ENCODE data around the gene SLC26A9.

The SLC26A9 gene

GRCh38 chr1:205963352-205964155 is 20.3 kb upstream of the SLC26A9 start:
- no peak overlapping the region for H3K27ac Mint-ChIP-seq
- H3K27me3 Mint-ChIP-seq, result peaks cover 11% of the 10 kb centered on the region
- H3K4me1 Mint-ChIP-seq (ENCODE audit: low read depth), result peaks cover 4% of the 10 kb centered on the region
- H3K36me3 Mint-ChIP-seq (ENCODE audit: low read depth), result no peaks in the 10 kb centered on the region
- no peaks in the 10 kb centered on the region for H3K9me3 Mint-ChIP-seq
- H3K4me3 Mint-ChIP-seq, result no peak overlapping the region

- Mint-ChIP-seq H3K27ac (no peak overlapping the region), H3K4me3 (no peak overlapping the region), H3K36me3 (ENCODE audit: low read depth) (no peaks in the 10 kb centered on the region), H3K9me3 (no peaks in the 10 kb centered on the region), H3K27me3 (peaks cover 11% of the 10 kb centered on the region), H3K4me1 (ENCODE audit: low read depth) (peaks cover 4% of the 10 kb centered on the region)
These were observed 19.6 kb upstream of the SLC26A9 start for GRCh38 chr1:205962821-205963221.

GRCh38 chr1:205961991-205962820 is 18.9 kb upstream of the SLC26A9 start:
- H3K27me3 Mint-ChIP-seq, result peaks cover 11% of the 10 kb centered on the region
- no peaks in the 10 kb centered on the region for H3K36me3 Mint-ChIP-seq (ENCODE audit: low read depth)
- H3K4me3 Mint-ChIP-seq, result no peak overlapping the region
- H3K4me1 Mint-ChIP-seq (ENCODE audit: low read depth), result peaks cover 4% of the 10 kb centered on the region
- H3K9me3 Mint-ChIP-seq, result no peaks in the 10 kb centered on the region
- no peak overlapping the region for H3K27ac Mint-ChIP-seq

- Mint-ChIP-seq H3K27ac (no peak overlapping the region), H3K9me3 (no peaks in the 10 kb centered on the region), H3K4me3 (no peak overlapping the region), H3K4me1 (ENCODE audit: low read depth) (peaks cover 4% of the 10 kb centered on the region), H3K27me3 (peaks cover 11% of the 10 kb centered on the region), H3K36me3 (ENCODE audit: low read depth) (no peaks in the 10 kb centered on the region)
These were observed 18.1 kb upstream of the SLC26A9 start for GRCh38 chr1:205961405-205961804.

- Mint-ChIP-seq H3K4me1 (ENCODE audit: low read depth) (peaks cover 4% of the 10 kb centered on the region), H3K27ac (no peak overlapping the region), H3K27me3 (peaks cover 17% of the 10 kb centered on the region), H3K9me3 (no peaks in the 10 kb centered on the region), H3K4me3 (no peak overlapping the region), H3K36me3 (ENCODE audit: low read depth) (no peaks in the 10 kb centered on the region)
These were observed 16.5 kb upstream of the SLC26A9 start for GRCh38 chr1:205959789-205960188.

GRCh38 chr1:205955499-205955898 is 12.2 kb upstream of the SLC26A9 start:
- Mint-ChIP-seq H3K4me1 (ENCODE audit: low read depth) (no peaks in the 10 kb centered on the region), H3K36me3 (ENCODE audit: low read depth) (no peaks in the 10 kb centered on the region), H3K4me3 (no peak overlapping the region), H3K27ac (no peak overlapping the region), H3K27me3 (peaks cover 14% of the 10 kb centered on the region), H3K9me3 (no peaks in the 10 kb centered on the region)

- H3K27ac Mint-ChIP-seq, result no peak overlapping the region
- H3K4me1 Mint-ChIP-seq (ENCODE audit: low read depth), result no peaks in the 10 kb centered on the region
- peaks cover 12% of the 10 kb centered on the region for H3K27me3 Mint-ChIP-seq
- no peaks in the 10 kb centered on the region for H3K36me3 Mint-ChIP-seq (ENCODE audit: low read depth)
- no peaks in the 10 kb centered on the region for H3K9me3 Mint-ChIP-seq
- no peak overlapping the region for H3K4me3 Mint-ChIP-seq
These were observed 11.7 kb upstream of the SLC26A9 start for GRCh38 chr1:205954819-205955404.

GRCh38 chr1:205951746-205952145 is 8.5 kb upstream of the SLC26A9 start:
- peaks cover 6% of the 10 kb centered on the region for H3K27me3 Mint-ChIP-seq
- no peaks in the 10 kb centered on the region for H3K36me3 Mint-ChIP-seq (ENCODE audit: low read depth)
- no peak overlapping the region for H3K27ac Mint-ChIP-seq
- no peak overlapping the region for H3K4me3 Mint-ChIP-seq
- no peaks in the 10 kb centered on the region for H3K4me1 Mint-ChIP-seq (ENCODE audit: low read depth)
- no peaks in the 10 kb centered on the region for H3K9me3 Mint-ChIP-seq

- Mint-ChIP-seq H3K27ac (no peak overlapping the region), H3K4me1 (ENCODE audit: low read depth) (no peaks in the 10 kb centered on the region), H3K36me3 (ENCODE audit: low read depth) (no peaks in the 10 kb centered on the region), H3K9me3 (no peaks in the 10 kb centered on the region), H3K27me3 (peaks cover 6% of the 10 kb centered on the region), H3K4me3 (no peak overlapping the region)
These were observed 7.7 kb upstream of the SLC26A9 start for GRCh38 chr1:205950826-205951549.

- no peak overlapping the region for H3K4me3 Mint-ChIP-seq
- H3K36me3 Mint-ChIP-seq (ENCODE audit: low read depth), result no peaks in the 10 kb centered on the region
- H3K27ac Mint-ChIP-seq, result no peak overlapping the region
- H3K4me1 Mint-ChIP-seq (ENCODE audit: low read depth), result no peaks in the 10 kb centered on the region
- no peaks in the 10 kb centered on the region for H3K9me3 Mint-ChIP-seq
- H3K27me3 Mint-ChIP-seq, result peaks cover 4% of the 10 kb centered on the region
These were observed 7.0 kb upstream of the SLC26A9 start for GRCh38 chr1:205950280-205950679.

GRCh38 chr1:205949753-205950152 is 6.5 kb upstream of the SLC26A9 start:
- Mint-ChIP-seq H3K9me3 (no peaks in the 10 kb centered on the region), H3K36me3 (ENCODE audit: low read depth) (no peaks in the 10 kb centered on the region), H3K4me1 (ENCODE audit: low read depth) (no peaks in the 10 kb centered on the region), H3K27me3 (peaks cover 3% of the 10 kb centered on the region), H3K27ac (no peak overlapping the region), H3K4me3 (no peak overlapping the region)

GRCh38 chr1:205948886-205949285 is 5.6 kb upstream of the SLC26A9 start:
- H3K4me3 Mint-ChIP-seq, result no peak overlapping the region
- no peaks in the 10 kb centered on the region for H3K36me3 Mint-ChIP-seq (ENCODE audit: low read depth)
- no peaks in the 10 kb centered on the region for H3K4me1 Mint-ChIP-seq (ENCODE audit: low read depth)
- H3K9me3 Mint-ChIP-seq, result no peaks in the 10 kb centered on the region
- no peak overlapping the region for H3K27ac Mint-ChIP-seq
- peaks cover 7% of the 10 kb centered on the region for H3K27me3 Mint-ChIP-seq

- Mint-ChIP-seq H3K9me3 (no peaks in the 10 kb centered on the region), H3K27ac (no peak overlapping the region), H3K4me3 (no peak overlapping the region), H3K27me3 (peaks cover 10% of the 10 kb centered on the region), H3K4me1 (ENCODE audit: low read depth) (no peaks in the 10 kb centered on the region), H3K36me3 (ENCODE audit: low read depth) (no peaks in the 10 kb centered on the region)
These were observed 4.8 kb upstream of the SLC26A9 start for GRCh38 chr1:205948039-205948438.

GRCh38 chr1:205947024-205947423 is 3.8 kb upstream of the SLC26A9 start:
- no peak overlapping the region for H3K27ac Mint-ChIP-seq
- H3K27me3 Mint-ChIP-seq, result peaks cover 12% of the 10 kb centered on the region
- no peak overlapping the region for H3K4me3 Mint-ChIP-seq
- no peaks in the 10 kb centered on the region for H3K36me3 Mint-ChIP-seq (ENCODE audit: low read depth)
- H3K4me1 Mint-ChIP-seq (ENCODE audit: low read depth), result no peaks in the 10 kb centered on the region
- H3K9me3 Mint-ChIP-seq, result no peaks in the 10 kb centered on the region

- peaks cover 16% of the 10 kb centered on the region for H3K27me3 Mint-ChIP-seq
- no peaks in the 10 kb centered on the region for H3K4me1 Mint-ChIP-seq (ENCODE audit: low read depth)
- H3K4me3 Mint-ChIP-seq, result no peak overlapping the region
- H3K9me3 Mint-ChIP-seq, result no peaks in the 10 kb centered on the region
- no peak overlapping the region for H3K27ac Mint-ChIP-seq
- no peaks in the 10 kb centered on the region for H3K36me3 Mint-ChIP-seq (ENCODE audit: low read depth)
These were observed 1.8 kb upstream of the SLC26A9 start for GRCh38 chr1:205945069-205945468.

Measured in stimulated activated naive CD8-positive, alpha-beta T cell treated with anti-CD3 and anti-CD28 coated beads, Interleukin-15, Interleukin-2, amounts not matched to agents 100 ng/mL and 50 ng/mL, for 24 hours (primary cell).